ENCODE data around the gene SLC25A20.

Gene SLC25A20

GRCh38 chr3:48855681-48856447, 42.8 kb downstream of the SLC25A20 start:
- peak; percentile 21 for DNase-seq (ENCODE audit: low read depth)

GRCh38 chr3:48852151-48852550, 46.5 kb downstream of the SLC25A20 start:
- DNase-seq (ENCODE audit: low read depth) = peak; percentile 22
- TF ChIP-seq MYC (IDR thresholded peaks at IDR 0.05; ENCODE audit: low read depth, low read length) (no peak), POLR2A (IDR thresholded peaks at IDR 0.05; ENCODE audit: extremely low read depth, insufficient read length) (no peak), MAX (IDR thresholded peaks at IDR 0.05; ENCODE audit: low read depth, low read length) (no peak), CTCF (IDR thresholded peaks at IDR 0.05; ENCODE audit: low read depth, low read length) (no peak)
- no peak overlapping the region for H3K4me3 ChIP-seq (ENCODE audit: low read depth, low read length)

More at GRCh38 chr3:48855681-48856447, 42.8 kb downstream of the SLC25A20 start:
- no peak overlapping the region for H3K4me3 ChIP-seq (ENCODE audit: low read depth, low read length)
- TF ChIP-seq MAX (IDR thresholded peaks at IDR 0.05; ENCODE audit: low read depth, low read length) = no peak
- no peak for TF ChIP-seq CTCF (IDR thresholded peaks at IDR 0.05; ENCODE audit: low read depth, low read length)
- no peak for TF ChIP-seq MYC (IDR thresholded peaks at IDR 0.05; ENCODE audit: low read depth, low read length)
- no peak for TF ChIP-seq POLR2A (IDR thresholded peaks at IDR 0.05; ENCODE audit: extremely low read depth, insufficient read length)

- DNase-seq (ENCODE audit: low read depth) = no peak
- no peak overlapping the region for H3K4me3 ChIP-seq (ENCODE audit: low read depth, low read length)
- TF ChIP-seq CTCF (IDR thresholded peaks at IDR 0.05; ENCODE audit: low read depth, low read length) = no peak
- no peak for TF ChIP-seq MYC (IDR thresholded peaks at IDR 0.05; ENCODE audit: low read depth, low read length)
- no peak for TF ChIP-seq MAX (IDR thresholded peaks at IDR 0.05; ENCODE audit: low read depth, low read length)
- TF ChIP-seq POLR2A (IDR thresholded peaks at IDR 0.05; ENCODE audit: extremely low read depth, insufficient read length) = no peak
Observed at GRCh38 chr3:48851407-48851806, 47.3 kb downstream of the SLC25A20 start.

GRCh38 chr3:48848816-48849515, 49.7 kb downstream of the SLC25A20 start:
- no peak overlapping the region for H3K4me3 ChIP-seq (ENCODE audit: low read depth, low read length)
- TF ChIP-seq POLR2A (IDR thresholded peaks at IDR 0.05; ENCODE audit: extremely low read depth, insufficient read length) (no peak), MAX (IDR thresholded peaks at IDR 0.05; ENCODE audit: low read depth, low read length) (no peak), CTCF (IDR thresholded peaks at IDR 0.05; ENCODE audit: low read depth, low read length) (no peak), MYC (IDR thresholded peaks at IDR 0.05; ENCODE audit: low read depth, low read length) (no peak)
- DNase-seq (ENCODE audit: low read depth) = no peak

GRCh38 chr3:48847504-48848423, 50.9 kb downstream of the SLC25A20 start, which contains the start of gene PRKAR2A:
Gene PRKAR2A, minus strand, starts transcription at chr3:48847874. Its CDS starts 278 bp downstream, at chr3:48847596.
- DNase-seq (ENCODE audit: low read depth) = peak; percentile 90
- peak within 1 kb of the TSS; percentile 69 for H3K4me3 ChIP-seq (ENCODE audit: low read depth, low read length)
- TF ChIP-seq MAX (IDR thresholded peaks at IDR 0.05; ENCODE audit: low read depth, low read length) (no peak), CTCF (IDR thresholded peaks at IDR 0.05; ENCODE audit: low read depth, low read length) (no peak), MYC (IDR thresholded peaks at IDR 0.05; ENCODE audit: low read depth, low read length) (no peak), POLR2A (IDR thresholded peaks at IDR 0.05; ENCODE audit: extremely low read depth, insufficient read length) (no peak)
